Measurements from ENCODE around the gene OR5H15.

The OR5H15 gene

GRCh38 chr3:98199020-98199419 is 32.5 kb downstream of the OR5H15 start:
- no peak overlapping the region for H3K4me3 ChIP-seq (ENCODE audit: low read depth, low read length)
- no peak for DNase-seq (ENCODE audit: low read depth)
- TF ChIP-seq CTCF (conservative IDR thresholded peaks at IDR 0.05; ENCODE audit: low read depth, low read length): no peak

- DNase-seq (ENCODE audit: low read depth): no peak
- no peak for TF ChIP-seq CTCF (conservative IDR thresholded peaks at IDR 0.05; ENCODE audit: low read depth, low read length)
- no peak overlapping the region for H3K4me3 ChIP-seq (ENCODE audit: low read depth, low read length)
These were observed 42.7 kb downstream of the OR5H15 start for GRCh38 chr3:98209244-98209643.

- no peak for DNase-seq (ENCODE audit: low read depth)
- no peak overlapping the region for H3K4me3 ChIP-seq (ENCODE audit: low read depth, low read length)
- no peak for TF ChIP-seq CTCF (conservative IDR thresholded peaks at IDR 0.05; ENCODE audit: low read depth, low read length)
These were observed 46.8 kb downstream of the OR5H15 start for GRCh38 chr3:98213276-98213675.

- H3K4me3 ChIP-seq (ENCODE audit: low read depth, low read length): no peak overlapping the region
- no peak for TF ChIP-seq CTCF (conservative IDR thresholded peaks at IDR 0.05; ENCODE audit: low read depth, low read length)
- no peak for DNase-seq (ENCODE audit: low read depth)
These were observed 48.6 kb downstream of the OR5H15 start for GRCh38 chr3:98215051-98215450.
